ENCODE measurements around the gene ZNF888. TPM values are rescaled to one million over a fixed set of nuclear protein-coding genes. Genes with fewer than 3 reads are reported as not detected.

Gene ZNF888
- total and polyA plus RNA-seq, 9 of the 15 experiments (the other 6 are each of a cell fraction or from before 2014, with no cell fraction given) = 1.6 to 13.3 (median 9.9) TPM

GRCh38 chr19:52936151-52936953 lies 13.1 kb upstream of the ZNF888 start (continued):
- TF ChIP-seq ZNF407 (IDR thresholded peaks at IDR 0.05; ENCODE audit: low read depth) = no peak
- TF ChIP-seq SPI1 (IDR thresholded peaks at IDR 0.05; ENCODE audit: borderline replicate concordance, low read depth, low read length) = peak; percentile 97
- TF ChIP-seq TAF15 (IDR thresholded peaks at IDR 0.05; ENCODE audit: low read depth, low read length) = no peak
- peak; percentile 93 for TF ChIP-seq ZNF583 (CRISPR knock-in tag; IDR thresholded peaks at IDR 0.05)
- no peak for TF ChIP-seq FUS (optimal IDR thresholded peaks at IDR 0.05; ENCODE audit: low read depth, low read length)
- peak; percentile 11; the same call in 1 of the 2 replicates for TF ChIP-seq THRAP3 (IDR thresholded peaks at IDR 0.05; ENCODE audit: borderline replicate concordance)
- peak in 1 of 2 experiments; percentile 49; a peak in 1 of 4 replicates for TF ChIP-seq NONO (IDR thresholded peaks at IDR 0.05; ENCODE audit: low read depth in 2 of 2, low read length in 1 of 2)
- no peak for TF ChIP-seq TFAM (CRISPR knock-in tag; conservative IDR thresholded peaks at IDR 0.05)
- 0 out of 4 replicates have a peak, but pooled peaks of 1 of the 2 experiments have one; percentile 34 for TF ChIP-seq FOXK2 (conservative IDR thresholded peaks at IDR 0.05 in 1 of 2, IDR thresholded peaks at IDR 0.05 in 1 of 2; ENCODE audit: low read depth in 2 of 2)
- TF ChIP-seq SOX6 (IDR thresholded peaks at IDR 0.05) = peak; percentile 96
- TF ChIP-seq STAT5B (CRISPR knock-in tag; IDR thresholded peaks at IDR 0.05) = no peak
- TF ChIP-seq ZNF354B (CRISPR knock-in tag; IDR thresholded peaks at IDR 0.05) = peak; percentile 45; the same call in 1 of the 2 replicates
- peak; percentile 96 for TF ChIP-seq ZBTB9 (CRISPR knock-in tag; IDR thresholded peaks at IDR 0.05)
- TF ChIP-seq ARHGAP35 (IDR thresholded peaks at IDR 0.05; ENCODE audit: partially characterized antibody) = no peak
- no peak for TF ChIP-seq ZNF740 (CRISPR knock-in tag; IDR thresholded peaks at IDR 0.05)
- peak in 1 of 2 experiments; percentile 86; a peak in 2 of 4 replicates for TF ChIP-seq ZNF740 (tag; IDR thresholded peaks at IDR 0.05)
- no peak for TF ChIP-seq PPARD (CRISPR knock-in tag; IDR thresholded peaks at IDR 0.05)
